ENCODE results near the gene TOB2.

DNA sequence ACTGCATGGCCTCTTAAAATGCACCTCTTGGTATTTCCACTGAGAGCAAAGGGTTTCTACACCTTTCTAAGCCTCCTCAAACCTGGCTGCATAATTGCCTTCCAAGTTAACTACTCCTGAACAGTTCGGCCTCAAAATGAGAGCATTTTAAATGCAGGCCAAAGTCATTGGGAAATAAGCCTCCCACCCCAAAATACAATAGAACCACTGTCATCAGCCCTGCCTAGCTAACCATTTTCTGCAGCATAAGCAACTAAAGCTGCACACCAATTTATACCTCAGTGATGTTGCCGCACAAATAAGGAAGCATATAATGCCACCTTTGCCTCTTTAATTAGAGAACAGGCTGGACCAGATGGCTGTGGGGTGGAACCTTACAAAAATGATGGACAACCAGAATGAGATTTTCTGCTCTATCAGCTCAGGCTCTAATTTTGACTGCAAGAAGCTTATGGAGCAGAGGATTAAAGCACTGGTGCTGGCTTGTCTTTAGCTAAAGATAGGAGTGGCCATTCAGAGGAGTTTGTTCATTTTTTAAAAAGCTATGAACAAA, 4.3 kb downstream of the TOB2 start:
- TF ChIP-seq, protein P1, sequence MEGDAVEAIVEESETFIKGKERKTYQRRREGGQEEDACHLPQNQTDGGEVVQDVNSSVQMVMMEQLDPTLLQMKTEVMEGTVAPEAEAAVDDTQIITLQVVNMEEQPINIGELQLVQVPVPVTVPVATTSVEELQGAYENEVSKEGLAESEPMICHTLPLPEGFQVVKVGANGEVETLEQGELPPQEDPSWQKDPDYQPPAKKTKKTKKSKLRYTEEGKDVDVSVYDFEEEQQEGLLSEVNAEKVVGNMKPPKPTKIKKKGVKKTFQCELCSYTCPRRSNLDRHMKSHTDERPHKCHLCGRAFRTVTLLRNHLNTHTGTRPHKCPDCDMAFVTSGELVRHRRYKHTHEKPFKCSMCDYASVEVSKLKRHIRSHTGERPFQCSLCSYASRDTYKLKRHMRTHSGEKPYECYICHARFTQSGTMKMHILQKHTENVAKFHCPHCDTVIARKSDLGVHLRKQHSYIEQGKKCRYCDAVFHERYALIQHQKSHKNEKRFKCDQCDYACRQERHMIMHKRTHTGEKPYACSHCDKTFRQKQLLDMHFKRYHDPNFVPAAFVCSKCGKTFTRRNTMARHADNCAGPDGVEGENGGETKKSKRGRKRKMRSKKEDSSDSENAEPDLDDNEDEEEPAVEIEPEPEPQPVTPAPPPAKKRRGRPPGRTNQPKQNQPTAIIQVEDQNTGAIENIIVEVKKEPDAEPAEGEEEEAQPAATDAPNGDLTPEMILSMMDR (conservative IDR thresholded peaks at IDR 0.05): no peak
- TF ChIP-seq ZFX (IDR thresholded peaks at IDR 0.05): no peak

Data from C4-2B (cell line).